ENCODE results near the gene ATG3.
"Not testable (repeated sequence)": the region's sequence is repeated elsewhere in the genome, so short reads cannot be mapped to it uniquely, and the experiment has no call there.

ATG3 gene

DNA sequence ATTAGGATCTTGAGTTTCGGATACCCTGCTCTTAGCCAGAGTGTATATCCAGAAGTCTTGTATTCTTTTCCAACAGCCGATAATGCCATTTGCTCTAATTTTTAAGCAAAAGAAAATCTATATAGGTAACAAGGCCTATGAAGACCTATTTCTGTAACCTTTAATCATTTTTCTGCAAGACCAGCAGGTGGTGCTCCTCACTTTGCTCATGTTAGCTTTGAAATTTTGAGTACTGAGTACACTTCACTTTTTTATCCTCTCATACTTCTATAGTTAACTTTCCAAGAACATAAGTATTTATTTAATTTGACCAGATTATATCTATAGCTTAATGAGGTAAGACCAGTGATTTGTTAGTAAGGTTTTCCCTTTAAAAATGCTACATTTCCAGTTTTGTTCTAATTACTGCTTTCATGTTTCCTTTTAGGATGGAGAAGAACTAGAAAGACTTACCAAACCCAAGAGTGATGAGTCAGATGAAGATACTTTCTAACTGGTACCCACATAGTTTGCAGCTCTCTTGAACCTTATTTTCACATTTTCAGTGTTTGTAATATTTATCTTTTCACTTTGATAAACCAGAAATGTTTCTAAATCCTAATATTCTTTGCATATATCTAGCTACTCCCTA is 20.6 kb upstream of the ATG3 start:
- H3K36me3 Mint-ChIP-seq: peaks cover 17 to 34% of the 10 kb centered on the region in 2 donors
- H3K4me3 Mint-ChIP-seq: no peak overlapping the region
- no peak for DNase-seq
- peaks cover 23 to 37% of the 10 kb centered on the region in 2 donors for H3K4me1 Mint-ChIP-seq
- peak in 1 of 2 donors; percentile 61 for ATAC-seq (replicated peaks)
- H3K27me3 Mint-ChIP-seq: no peaks in the 10 kb centered on the region
- H3K27ac Mint-ChIP-seq: no peak overlapping the region
- no peaks in the 10 kb centered on the region for H3K9me3 Mint-ChIP-seq

DNA sequence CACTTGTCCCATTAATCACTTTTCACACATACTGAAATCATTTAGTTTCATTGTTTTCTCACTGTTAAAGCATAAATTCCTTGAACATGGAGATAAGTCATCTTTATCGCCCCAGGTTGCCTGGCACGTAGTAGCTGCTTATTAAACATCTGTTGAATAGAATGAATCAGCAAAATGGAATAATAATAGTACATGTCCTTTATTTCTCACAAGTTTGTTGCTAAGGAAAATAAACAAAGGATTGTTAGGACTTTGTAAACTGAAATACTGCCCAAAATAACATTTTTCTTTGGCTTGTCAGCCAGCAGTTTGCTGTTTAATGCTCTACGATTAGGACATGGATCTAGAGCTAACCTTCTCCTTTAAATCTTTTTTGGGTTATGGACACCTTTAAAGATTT is 17.9 kb upstream of the ATG3 start:
- H3K27ac Mint-ChIP-seq: peak overlapping the region; percentile 51
- H3K9me3 Mint-ChIP-seq: no peaks in the 10 kb centered on the region
- peaks cover 11 to 18% of the 10 kb centered on the region in 2 donors for H3K36me3 Mint-ChIP-seq
- ATAC-seq (replicated peaks): no peak
- no peak overlapping the region for H3K4me3 Mint-ChIP-seq
- H3K4me1 Mint-ChIP-seq: peaks cover 9 to 14% of the 10 kb centered on the region in 2 donors
- no peaks in the 10 kb centered on the region for H3K27me3 Mint-ChIP-seq
- DNase-seq: no peak

DNA sequence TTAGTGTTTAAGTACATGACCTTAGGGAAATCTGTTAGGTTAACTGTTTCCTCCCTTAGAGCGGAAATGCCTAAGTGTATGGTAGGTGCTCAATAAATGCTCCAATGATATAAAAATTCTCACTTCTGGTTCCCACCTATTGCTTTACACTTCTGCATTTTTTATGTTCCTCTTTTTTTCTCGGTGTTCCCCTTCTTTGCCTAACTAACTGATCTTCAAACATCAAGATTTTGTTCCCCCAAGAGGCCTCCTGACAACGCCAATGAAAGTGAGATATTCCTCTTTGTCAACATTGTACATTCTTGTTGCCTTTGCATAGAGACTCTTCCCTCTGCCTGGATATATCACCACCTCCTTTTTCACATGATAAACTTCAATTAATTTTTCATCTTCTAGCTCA is 17.5 kb upstream of the ATG3 start:
- Mint-ChIP-seq H3K36me3 (peaks cover 8 to 15% of the 10 kb centered on the region in 2 donors), H3K4me3 (no peak overlapping the region), H3K27me3 (no peaks in the 10 kb centered on the region), H3K27ac (peak overlapping the region; percentile 16), H3K9me3 (no peaks in the 10 kb centered on the region), H3K4me1 (peaks cover 9 to 14% of the 10 kb centered on the region in 2 donors)
- ATAC-seq (replicated peaks) (peak; percentile 84 to 90), DNase-seq (no peak)

DNA sequence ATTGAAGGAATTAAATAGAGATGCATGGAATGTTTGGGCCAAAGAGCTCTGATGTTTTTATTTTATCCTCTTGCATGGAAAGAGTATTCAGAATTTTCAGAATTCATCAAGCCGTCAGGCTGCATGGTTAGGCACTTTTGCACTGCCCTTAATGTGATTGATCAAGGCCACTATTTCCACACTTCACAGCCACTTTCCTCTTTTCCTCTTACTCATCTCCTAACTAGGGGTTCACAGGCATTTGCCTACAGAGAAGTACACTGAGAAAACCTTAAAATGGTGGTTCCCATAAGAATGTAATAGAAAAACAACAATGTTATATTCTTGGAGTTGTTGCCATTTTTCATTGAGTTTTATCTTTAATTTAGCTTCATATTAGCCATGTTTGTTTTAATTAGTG is 10.9 kb upstream of the ATG3 start:
- DNase-seq: no peak

DNA sequence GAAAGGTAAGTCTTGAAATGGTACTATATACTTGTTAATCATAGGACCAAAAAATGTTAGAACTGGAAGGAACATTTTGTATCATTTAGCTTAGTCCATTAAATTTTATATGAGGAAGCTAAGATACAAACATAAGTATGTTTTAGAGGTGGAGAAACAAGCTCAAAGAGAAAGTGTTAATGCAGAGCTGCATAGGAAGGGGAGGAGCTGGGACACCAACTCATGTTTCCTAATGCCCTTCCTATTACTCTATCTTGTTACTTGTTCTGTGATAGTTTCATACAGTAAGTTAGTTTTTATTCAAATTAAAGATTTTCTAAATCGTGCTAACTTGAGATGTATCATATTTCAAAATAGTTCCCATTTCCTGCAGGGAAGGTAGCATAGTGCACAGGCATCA is 7.5 kb upstream of the ATG3 start:
- Mint-ChIP-seq H3K36me3 (peaks cover 45 to 56% of the 10 kb centered on the region in 2 donors), H3K4me3 (no peak overlapping the region), H3K4me1 (peaks cover 14 to 33% of the 10 kb centered on the region in 2 donors), H3K9me3 (peaks cover 0 to 2% of the 10 kb centered on the region in 2 donors), H3K27ac (no peak overlapping the region), H3K27me3 (no peaks in the 10 kb centered on the region)
- DNase-seq (no peak), ATAC-seq (replicated peaks) (no peak)

More for the DNA sequence above, 10.9 kb upstream of the ATG3 start:
- Mint-ChIP-seq H3K4me1 (peaks cover 8 to 20% of the 10 kb centered on the region in 2 donors), H3K4me3 (no peak overlapping the region), H3K36me3 (peaks cover 31 to 35% of the 10 kb centered on the region in 2 donors), H3K9me3 (peaks cover 0 to 2% of the 10 kb centered on the region in 2 donors), H3K27me3 (no peaks in the 10 kb centered on the region), H3K27ac (no peak overlapping the region)
- no peak for ATAC-seq (replicated peaks)

DNA sequence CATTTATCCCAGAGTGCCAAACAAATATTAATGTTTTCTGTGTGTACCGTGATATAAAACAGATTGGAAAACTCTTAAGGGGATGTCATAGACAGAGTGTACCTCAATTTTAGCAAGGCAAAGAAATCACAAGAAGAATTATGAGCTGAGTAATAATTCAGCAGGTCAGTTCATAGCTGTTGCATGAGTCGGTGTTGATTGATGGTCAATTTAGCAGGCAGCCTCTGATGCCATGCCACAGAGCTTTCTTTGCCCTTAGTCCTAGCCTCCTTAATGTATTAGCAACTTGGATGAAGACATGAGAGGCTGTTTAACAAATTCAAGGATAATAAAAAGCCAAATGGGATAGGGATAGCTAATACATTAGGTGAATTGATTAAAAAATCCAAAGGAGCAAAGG is 6.9 kb upstream of the ATG3 start:
- Mint-ChIP-seq H3K4me1 (peaks cover 17 to 37% of the 10 kb centered on the region in 2 donors), H3K36me3 (peaks cover 45 to 57% of the 10 kb centered on the region in 2 donors), H3K4me3 (no peak overlapping the region), H3K9me3 (peaks cover 0 to 2% of the 10 kb centered on the region in 2 donors), H3K27me3 (no peaks in the 10 kb centered on the region), H3K27ac (no peak overlapping the region)
- DNase-seq: no peak
- no peak for ATAC-seq (replicated peaks)

DNA sequence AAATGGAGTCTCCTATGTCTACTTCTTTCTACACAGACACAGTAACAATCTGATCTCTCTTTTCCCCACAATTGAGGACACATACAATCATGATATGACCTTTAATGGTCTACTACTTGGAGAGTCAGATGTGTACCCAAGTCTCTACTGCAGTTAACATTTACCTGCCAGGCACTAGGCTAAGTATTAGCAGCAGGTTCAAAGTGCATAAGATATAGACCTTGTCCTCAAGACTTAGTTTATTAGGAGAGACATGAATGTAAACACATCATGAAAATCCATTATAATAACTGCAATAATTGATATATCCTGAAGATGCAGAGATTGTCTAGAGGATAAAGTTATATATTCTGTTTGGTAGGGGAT is 3.2 kb upstream of the ATG3 start:
- no peaks in the 10 kb centered on the region for H3K27me3 Mint-ChIP-seq
- H3K4me1 Mint-ChIP-seq: peaks cover 15 to 34% of the 10 kb centered on the region in 2 donors
- no peak overlapping the region for H3K27ac Mint-ChIP-seq
- no peak overlapping the region for H3K4me3 Mint-ChIP-seq
- H3K36me3 Mint-ChIP-seq: peaks cover 31 to 34% of the 10 kb centered on the region in 2 donors
- no peaks in the 10 kb centered on the region for H3K9me3 Mint-ChIP-seq
- no peak for ATAC-seq (replicated peaks)
- DNase-seq: no peak

DNA sequence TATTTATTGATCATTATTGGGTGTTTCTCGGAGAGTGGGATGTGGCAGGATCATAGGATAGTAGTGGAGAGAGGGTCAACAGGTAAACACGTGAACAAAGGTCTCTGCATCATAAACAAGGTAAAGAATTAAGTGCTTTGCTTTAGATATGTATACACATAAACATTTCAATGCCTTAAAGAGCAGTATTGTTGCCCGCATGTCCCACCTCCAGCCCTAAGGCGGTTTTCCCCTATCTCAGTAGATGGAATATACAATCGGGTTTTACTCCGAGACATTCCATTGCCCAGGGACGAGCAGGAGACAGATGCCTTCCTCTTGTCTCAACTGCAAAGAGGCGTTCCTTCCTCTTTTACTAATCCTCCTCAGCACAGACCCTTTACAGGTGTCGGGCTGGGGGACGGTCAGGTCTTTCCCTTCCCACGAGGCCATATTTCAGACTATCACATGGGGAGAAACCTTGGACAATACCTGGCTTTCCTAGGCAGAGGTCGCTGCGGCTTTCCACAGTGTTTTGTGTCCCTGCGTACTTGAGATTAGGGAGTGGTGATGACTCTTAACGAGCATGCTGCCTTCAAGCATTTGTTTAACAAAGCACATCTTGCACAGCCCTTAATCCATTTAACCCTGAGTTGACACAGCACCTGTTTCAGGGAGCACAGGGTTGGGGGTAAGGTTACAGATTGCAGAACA is 2.6 kb upstream of the ATG3 start:
- Mint-ChIP-seq H3K36me3 (peaks cover 31 to 37% of the 10 kb centered on the region in 2 donors), H3K4me1 (peaks cover 19 to 40% of the 10 kb centered on the region in 2 donors)
- not testable (repeated sequence) for H3K27me3 Mint-ChIP-seq; H3K4me3 Mint-ChIP-seq; DNase-seq; ATAC-seq (replicated peaks); H3K27ac Mint-ChIP-seq; H3K9me3 Mint-ChIP-seq

DNA sequence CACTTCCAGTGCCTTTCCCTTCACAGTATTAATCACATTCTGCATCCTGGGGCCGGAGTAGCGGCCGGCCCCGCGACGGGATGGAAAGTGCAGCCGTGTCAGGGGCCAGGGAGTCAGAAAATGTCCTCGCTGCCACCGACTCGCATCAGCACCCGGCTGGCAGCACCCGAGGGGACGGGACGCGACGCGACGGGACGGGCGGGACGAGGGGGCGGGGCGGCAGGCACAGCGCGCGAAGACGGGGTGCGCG is 353 bp downstream of the ATG3 start:
- no peaks in the 10 kb centered on the region for H3K27me3 Mint-ChIP-seq
- H3K9me3 Mint-ChIP-seq: no peaks in the 10 kb centered on the region
- H3K27ac Mint-ChIP-seq: peak overlapping the region; percentile 97
- peak overlapping the region; percentile 90 to 96 for H3K4me3 Mint-ChIP-seq
- DNase-seq (no peak), ATAC-seq (replicated peaks) (peak; percentile 59 to 63)
- peaks cover 18 to 32% of the 10 kb centered on the region in 2 donors for H3K4me1 Mint-ChIP-seq
- H3K36me3 Mint-ChIP-seq: peaks cover 20 to 33% of the 10 kb centered on the region in 2 donors

DNA sequence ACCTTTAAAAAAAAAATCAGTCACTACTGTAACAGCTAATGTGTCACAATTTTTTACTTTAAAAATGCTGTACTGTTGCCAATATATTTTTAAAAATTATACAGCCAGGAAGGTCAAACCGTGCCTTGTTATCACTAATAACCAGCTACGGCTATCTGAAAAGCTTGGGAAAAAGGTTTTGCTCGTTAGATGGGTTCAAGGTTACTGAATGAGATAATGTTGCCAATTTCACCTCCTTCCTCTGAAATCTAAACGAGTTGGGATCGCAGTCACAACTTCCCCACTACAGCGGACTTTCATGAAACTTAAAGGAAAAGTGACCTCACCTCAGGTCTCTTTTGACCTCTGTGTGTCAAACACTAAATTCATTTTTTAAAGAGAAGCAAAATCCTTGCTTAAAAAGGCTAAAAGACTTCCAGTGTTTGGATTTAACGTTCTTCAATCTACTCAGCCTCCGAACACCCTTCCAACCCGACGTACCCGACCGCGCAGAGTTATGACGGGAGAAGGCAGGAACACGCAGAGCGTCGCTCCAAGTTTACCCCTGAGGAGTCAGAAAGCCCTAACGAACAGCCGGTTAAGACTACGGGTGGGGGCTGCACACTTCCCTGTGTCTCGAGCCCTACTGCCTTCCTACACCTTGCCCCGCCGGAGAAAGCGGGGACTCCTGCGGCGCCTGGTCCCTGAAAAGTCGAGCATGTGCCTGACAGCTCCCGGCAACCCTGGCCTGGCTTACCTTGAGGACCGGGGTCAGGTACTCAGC is 860 bp downstream of the ATG3 start:
- peak; percentile 47 to 54 for ATAC-seq (replicated peaks)
- Mint-ChIP-seq H3K27me3 (no peaks in the 10 kb centered on the region), H3K9me3 (no peaks in the 10 kb centered on the region), H3K36me3 (peaks cover 19 to 30% of the 10 kb centered on the region in 2 donors), H3K4me1 (peaks cover 19 to 34% of the 10 kb centered on the region in 2 donors), H3K27ac (peak overlapping the region; percentile 97), H3K4me3 (peak overlapping the region; percentile 90 to 96)
- peak; percentile 66 for DNase-seq

DNA sequence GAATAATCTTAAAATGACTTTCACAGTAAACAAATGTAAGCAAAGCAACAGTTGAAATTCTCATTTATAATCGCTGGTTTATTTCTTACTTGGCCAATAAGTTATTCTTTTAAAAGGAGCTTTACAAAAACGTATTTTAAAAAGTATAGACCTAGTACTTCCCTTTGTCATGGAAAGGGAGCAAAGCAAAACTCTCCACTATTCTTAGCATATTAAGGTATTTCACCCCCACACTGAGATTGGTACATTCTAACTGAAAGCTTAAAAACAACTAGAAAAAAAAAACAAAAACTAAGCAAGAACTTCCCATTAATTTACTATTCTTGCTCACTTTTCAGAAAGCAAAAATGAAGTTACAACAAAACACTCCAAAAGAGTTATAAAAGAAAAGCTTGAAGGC is 1.5 kb downstream of the ATG3 start:
- H3K27me3 Mint-ChIP-seq: no peaks in the 10 kb centered on the region
- peaks cover 18 to 30% of the 10 kb centered on the region in 2 donors for H3K36me3 Mint-ChIP-seq
- DNase-seq (no peak), ATAC-seq (replicated peaks) (no peak)
- no peaks in the 10 kb centered on the region for H3K9me3 Mint-ChIP-seq
- no peak overlapping the region for H3K27ac Mint-ChIP-seq
- peak overlapping the region; percentile 90 to 96 for H3K4me3 Mint-ChIP-seq
- H3K4me1 Mint-ChIP-seq: peaks cover 24 to 35% of the 10 kb centered on the region in 2 donors

DNA sequence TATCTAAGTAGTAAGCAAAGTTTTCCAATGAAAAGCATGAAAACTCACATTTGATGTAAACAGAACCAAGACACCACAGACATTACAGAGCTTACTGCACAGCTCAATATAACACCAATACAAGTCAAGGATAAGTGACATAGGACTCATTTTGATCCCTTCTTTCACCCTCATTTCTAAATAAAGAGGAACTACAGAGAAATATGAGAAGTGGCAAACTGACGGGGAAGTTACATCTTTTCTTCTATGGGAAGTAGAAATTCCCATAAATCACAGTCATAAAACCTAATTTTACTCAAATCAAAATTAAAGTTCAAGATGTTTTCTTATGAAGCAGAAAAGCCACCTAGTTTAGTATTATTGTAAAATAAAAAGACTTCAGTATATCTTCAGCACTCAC is 3.8 kb downstream of the ATG3 start:
- no peaks in the 10 kb centered on the region for H3K27me3 Mint-ChIP-seq
- H3K36me3 Mint-ChIP-seq: peaks cover 13 to 22% of the 10 kb centered on the region in 2 donors
- H3K27ac Mint-ChIP-seq: no peak overlapping the region
- DNase-seq (no peak), ATAC-seq (replicated peaks) (no peak)
- H3K9me3 Mint-ChIP-seq: no peaks in the 10 kb centered on the region
- H3K4me3 Mint-ChIP-seq: peak overlapping the region in 1 of 2 donors; percentile 30
- peaks cover 26 to 39% of the 10 kb centered on the region in 2 donors for H3K4me1 Mint-ChIP-seq

DNA sequence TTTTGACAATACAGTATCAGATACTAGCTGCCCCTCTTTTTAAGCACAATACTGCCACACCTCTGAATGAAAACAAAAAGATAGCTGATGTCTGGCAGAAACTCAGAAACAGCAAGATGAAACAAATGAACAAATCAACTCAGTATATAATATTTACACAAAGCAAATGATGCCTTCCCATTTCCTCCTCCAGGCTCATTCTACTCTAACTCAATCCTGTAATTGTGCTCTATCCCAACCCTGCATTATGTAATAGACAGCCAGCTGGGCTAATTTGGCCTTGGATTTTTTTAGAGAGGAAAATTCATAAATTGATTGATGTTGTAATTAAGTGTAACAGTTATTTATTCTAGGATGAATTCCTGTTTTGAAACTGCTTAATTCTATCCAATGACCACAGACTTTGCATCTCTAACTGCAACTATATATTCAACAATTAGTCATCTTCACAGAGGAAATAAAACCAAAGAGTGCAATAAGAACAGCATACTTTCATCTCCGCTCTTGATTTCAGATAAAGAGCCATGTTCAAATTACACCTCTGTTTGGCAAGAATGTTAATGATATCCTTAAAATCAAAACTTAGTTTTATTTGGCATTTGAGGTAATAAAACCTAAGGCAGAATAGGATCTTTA is 6.1 kb downstream of the ATG3 start:
- ATAC-seq (replicated peaks): no peak
- peaks cover 26 to 43% of the 10 kb centered on the region in 2 donors for H3K4me1 Mint-ChIP-seq
- no peak overlapping the region for H3K4me3 Mint-ChIP-seq

DNA sequence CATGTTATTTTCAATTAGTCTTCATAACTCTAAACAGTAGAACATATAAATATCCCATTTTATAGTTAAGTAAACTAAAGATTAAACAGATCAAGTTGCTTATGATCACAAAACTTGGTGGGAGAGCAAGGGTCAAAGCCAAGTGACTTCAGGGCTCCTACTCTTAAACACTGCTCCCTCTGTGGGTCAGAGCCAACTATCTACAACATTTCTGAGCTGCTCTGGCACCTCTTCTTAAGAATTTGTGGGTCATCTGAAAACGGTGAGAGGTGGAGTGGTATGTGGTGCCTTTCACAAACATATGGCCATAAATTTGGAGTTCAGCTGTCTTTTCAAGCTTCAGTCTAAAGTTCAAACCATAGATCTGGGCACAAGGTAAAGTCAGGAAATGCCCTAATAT is 10.9 kb downstream of the ATG3 start:
- peak; percentile 36 to 64 for ATAC-seq (replicated peaks)
- peaks cover 20 to 33% of the 10 kb centered on the region in 2 donors for H3K36me3 Mint-ChIP-seq
- peaks cover 13 to 20% of the 10 kb centered on the region in 2 donors for H3K4me1 Mint-ChIP-seq

More for the DNA sequence above, 6.1 kb downstream of the ATG3 start:
- DNase-seq: no peak
- Mint-ChIP-seq H3K27ac (peak overlapping the region; percentile 37), H3K36me3 (peaks cover 17 to 32% of the 10 kb centered on the region in 2 donors), H3K27me3 (no peaks in the 10 kb centered on the region), H3K9me3 (no peaks in the 10 kb centered on the region)

More for the DNA sequence above, 10.9 kb downstream of the ATG3 start:
- Mint-ChIP-seq H3K4me3 (no peak overlapping the region), H3K9me3 (no peaks in the 10 kb centered on the region), H3K27ac (no peak overlapping the region), H3K27me3 (no peaks in the 10 kb centered on the region)
- no peak for DNase-seq

Data from stimulated activated naive B cell treated with anti-CD40 and anti-IgM and Interleukin-4, amounts not matched to agents 10 μg/mL and 1 μg/mL and 100 μg/mL, for 72 hours (primary cell).